Neural cell (in vitro differentiated cells): ENCODE data around the gene FHIT. TPM values are rescaled to one million over a fixed set of nuclear protein-coding genes. Genes with fewer than 3 reads are reported as not detected.

ENCODE experiments used
- H2AFZ ChIP-seq: fragments of 200-600, 300-800 bp; sonication (generic), shearing (Covaris generic); 2 replicates; pipeline ENCODE4 v1.6.0; 2014; ENCODE audit warnings: low read depth, mild to moderate bottlenecking, antibody characterized with exemption, low read length, moderate library complexity
- H3F3A ChIP-seq: fragments of 200-600 bp; shearing (Covaris generic); 2 replicates; pipeline ENCODE4 v1.6.1; 2016; ENCODE audit warnings: mild to moderate bottlenecking, moderate library complexity, mixed read lengths, antibody characterized with exemption, low read length; ENCODE audit not compliant: insufficient read depth, poor library complexity, severe bottlenecking
- H3K27ac ChIP-seq: fragments of 200-600, 300-800 bp; sonication (generic), shearing (Covaris generic); 2 replicates; pipeline ENCODE4 v1.5.1; 2014; ENCODE audit warnings: mild to moderate bottlenecking, low read length, moderate library complexity
- H3K27me3 ChIP-seq: fragments of 300-800, 200-600 bp; sonication (generic), shearing (Covaris generic); 2 replicates; pipeline ENCODE4 v1.6.0; 2014; ENCODE audit warnings: mild to moderate bottlenecking, low read depth, low read length, moderate library complexity; ENCODE audit not compliant: insufficient read depth
- H3K36me3 ChIP-seq: fragments of 300-800, 200-600 bp; sonication (generic), shearing (Covaris generic); 2 replicates; pipeline ENCODE4 v1.5.1; 2014; ENCODE audit warnings: mild to moderate bottlenecking, antibody characterized with exemption, low read length, moderate library complexity; ENCODE audit not compliant: insufficient read depth
- H3K4me2 ChIP-seq: fragments of 300-800, 200-600 bp; sonication (generic), shearing (Covaris generic); 2 replicates; pipeline ENCODE4 v1.6.0; 2014; ENCODE audit warnings: mild to moderate bottlenecking, low read length
- H3K4me3 ChIP-seq: fragments of 300-800, 200-600 bp; sonication (generic), shearing (Covaris generic); 2 replicates; pipeline ENCODE4 v1.5.1; 2014; ENCODE audit warnings: mild to moderate bottlenecking, low read length, moderate library complexity
- H3K79me2 ChIP-seq: fragments of 200-600 bp; shearing (Covaris generic); replicated peaks from 2 replicates; pipeline ENCODE4 v1.6.0; 2014; ENCODE audit warnings: mild to moderate bottlenecking, low read length, moderate library complexity; ENCODE audit not compliant: insufficient read depth
- H3K9ac ChIP-seq: fragments of 300-800, 200-600 bp; sonication (generic), shearing (Covaris generic); 2 replicates; pipeline ENCODE4 v1.6.1; 2016; ENCODE audit warnings: mild to moderate bottlenecking, low read length, mixed read lengths
- H3K9me2 ChIP-seq: fragments of 200-600 bp; shearing (Covaris generic); 2 replicates; pipeline ENCODE4 v1.6.1; 2016; ENCODE audit warnings: mild to moderate bottlenecking, low read length, mixed read lengths; ENCODE audit not compliant: insufficient read depth
- H3K9me3 ChIP-seq: fragments of 200-600, 300-800 bp; sonication (generic), shearing (Covaris generic); 2 replicates; pipeline ENCODE4 v1.6.1; 2016; ENCODE audit warnings: mild to moderate bottlenecking, mixed run types, low read length, moderate library complexity, mixed read lengths
- H4K20me1 ChIP-seq: fragments of 200-600 bp; shearing (Covaris generic); 2 replicates; pipeline ENCODE4 v1.6.1; 2016; ENCODE audit warnings: mild to moderate bottlenecking, mixed run types; ENCODE audit not compliant: insufficient read depth
- EP300 ChIP-seq: fragments of 450-650 bp; conservative IDR thresholded peaks from 2 replicates; pipeline ENCODE4 v1.6.1; 2014; ENCODE audit warnings: antibody characterized with exemption, mild to moderate bottlenecking, moderate library complexity; ENCODE audit not compliant: poor library complexity, severe bottlenecking
- EZH2 ChIP-seq: fragments of 200-600, 300-800 bp; shearing (Covaris generic), sonication (generic); IDR thresholded peaks from 2 replicates; pipeline ENCODE4 v1.6.1; 2014; ENCODE audit warnings: antibody characterized with exemption, low read length, borderline replicate concordance, mild to moderate bottlenecking; ENCODE audit not compliant: insufficient read depth, poor library complexity, severe bottlenecking
- MXI1 ChIP-seq: fragments of 450-650 bp; conservative IDR thresholded peaks from 2 replicates; pipeline ENCODE4 v1.6.1; 2014; ENCODE audit warnings: antibody characterized with exemption, mild to moderate bottlenecking; ENCODE audit not compliant: poor library complexity, severe bottlenecking
- POLR2AphosphoS5 ChIP-seq: IDR thresholded peaks from 2 replicates; pipeline ENCODE4 v1.6.1; 2012
- RAD21 ChIP-seq: fragments of 450-650 bp; conservative IDR thresholded peaks from 2 replicates; pipeline ENCODE4 v1.6.1; 2014; ENCODE audit warnings: antibody characterized with exemption, mild to moderate bottlenecking, moderate library complexity
- SMC3 ChIP-seq: fragments of 450-650 bp; conservative IDR thresholded peaks from 2 replicates; pipeline ENCODE4 v1.6.1; 2014; ENCODE audit warnings: antibody characterized with exemption, mild to moderate bottlenecking, moderate library complexity; ENCODE audit not compliant: poor library complexity
- TAF1 ChIP-seq: IDR thresholded peaks from 2 replicates; pipeline ENCODE4 v1.6.1; 2012; ENCODE audit warnings: low read depth
- polyA plus RNA-seq: library from polyadenylated mRNA; depleted of rRNA; stranded (reverse); fragments of >200 nt; gene quantifications from 2 replicates; pipeline ENCODE4 v1.2.3, GENCODE V29; 2014
- TF ChIP-seq, protein P1 (sequence below): IDR thresholded peaks from 2 replicates; pipeline ENCODE4 v1.6.1; 2012; ENCODE audit warnings: borderline replicate concordance
- TF ChIP-seq, protein P2 (sequence below): fragments of 450-650 bp; IDR thresholded peaks from 2 replicates; pipeline ENCODE4 v1.5.1; 2014; ENCODE audit warnings: antibody characterized with exemption, mild to moderate bottlenecking, moderate library complexity; ENCODE audit not compliant: poor library complexity, severe bottlenecking

The FHIT gene
- polyA plus RNA-seq, 1 donor from 2014 or later: not detected

DNA sequence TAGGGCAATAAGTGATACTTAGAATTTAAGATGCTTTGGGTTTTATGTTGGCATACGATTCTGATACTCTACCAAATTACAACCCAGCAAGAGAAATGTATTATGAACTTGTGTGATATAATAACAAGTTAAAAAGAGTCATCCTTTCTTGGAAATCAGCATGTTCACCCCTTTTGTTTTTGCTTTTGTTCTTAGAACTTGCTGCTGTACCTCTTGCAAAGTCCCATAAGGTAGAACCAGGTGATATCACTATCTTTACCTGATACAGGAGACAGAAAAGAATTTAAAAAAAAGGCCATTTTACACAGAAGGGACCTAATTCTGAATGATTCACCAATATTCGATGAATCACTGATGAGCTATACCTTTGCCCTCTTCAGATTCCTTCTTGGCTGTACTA is 810.4 kb downstream of the FHIT start:
- no peak overlapping the region for H2AFZ ChIP-seq
- TF ChIP-seq, protein P1, sequence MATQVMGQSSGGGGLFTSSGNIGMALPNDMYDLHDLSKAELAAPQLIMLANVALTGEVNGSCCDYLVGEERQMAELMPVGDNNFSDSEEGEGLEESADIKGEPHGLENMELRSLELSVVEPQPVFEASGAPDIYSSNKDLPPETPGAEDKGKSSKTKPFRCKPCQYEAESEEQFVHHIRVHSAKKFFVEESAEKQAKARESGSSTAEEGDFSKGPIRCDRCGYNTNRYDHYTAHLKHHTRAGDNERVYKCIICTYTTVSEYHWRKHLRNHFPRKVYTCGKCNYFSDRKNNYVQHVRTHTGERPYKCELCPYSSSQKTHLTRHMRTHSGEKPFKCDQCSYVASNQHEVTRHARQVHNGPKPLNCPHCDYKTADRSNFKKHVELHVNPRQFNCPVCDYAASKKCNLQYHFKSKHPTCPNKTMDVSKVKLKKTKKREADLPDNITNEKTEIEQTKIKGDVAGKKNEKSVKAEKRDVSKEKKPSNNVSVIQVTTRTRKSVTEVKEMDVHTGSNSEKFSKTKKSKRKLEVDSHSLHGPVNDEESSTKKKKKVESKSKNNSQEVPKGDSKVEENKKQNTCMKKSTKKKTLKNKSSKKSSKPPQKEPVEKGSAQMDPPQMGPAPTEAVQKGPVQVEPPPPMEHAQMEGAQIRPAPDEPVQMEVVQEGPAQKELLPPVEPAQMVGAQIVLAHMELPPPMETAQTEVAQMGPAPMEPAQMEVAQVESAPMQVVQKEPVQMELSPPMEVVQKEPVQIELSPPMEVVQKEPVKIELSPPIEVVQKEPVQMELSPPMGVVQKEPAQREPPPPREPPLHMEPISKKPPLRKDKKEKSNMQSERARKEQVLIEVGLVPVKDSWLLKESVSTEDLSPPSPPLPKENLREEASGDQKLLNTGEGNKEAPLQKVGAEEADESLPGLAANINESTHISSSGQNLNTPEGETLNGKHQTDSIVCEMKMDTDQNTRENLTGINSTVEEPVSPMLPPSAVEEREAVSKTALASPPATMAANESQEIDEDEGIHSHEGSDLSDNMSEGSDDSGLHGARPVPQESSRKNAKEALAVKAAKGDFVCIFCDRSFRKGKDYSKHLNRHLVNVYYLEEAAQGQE: no peak
- TF ChIP-seq MXI1: no peak
- no peak for TF ChIP-seq EZH2
- no peaks in the 10 kb centered on the region for H3F3A ChIP-seq
- H3K79me2 ChIP-seq: no peaks in the 10 kb centered on the region
- no peaks in the 10 kb centered on the region for H4K20me1 ChIP-seq
- H3K27ac ChIP-seq: no peak overlapping the region
- H3K4me2 ChIP-seq: no peak overlapping the region
- no peaks in the 10 kb centered on the region for H3K9me3 ChIP-seq
- no peaks in the 10 kb centered on the region for H3K27me3 ChIP-seq
- no peak overlapping the region for H3K9ac ChIP-seq
- H3K4me3 ChIP-seq: no peak overlapping the region
- H3K36me3 ChIP-seq: no peaks in the 10 kb centered on the region
- no peaks in the 10 kb centered on the region for H3K9me2 ChIP-seq

DNA sequence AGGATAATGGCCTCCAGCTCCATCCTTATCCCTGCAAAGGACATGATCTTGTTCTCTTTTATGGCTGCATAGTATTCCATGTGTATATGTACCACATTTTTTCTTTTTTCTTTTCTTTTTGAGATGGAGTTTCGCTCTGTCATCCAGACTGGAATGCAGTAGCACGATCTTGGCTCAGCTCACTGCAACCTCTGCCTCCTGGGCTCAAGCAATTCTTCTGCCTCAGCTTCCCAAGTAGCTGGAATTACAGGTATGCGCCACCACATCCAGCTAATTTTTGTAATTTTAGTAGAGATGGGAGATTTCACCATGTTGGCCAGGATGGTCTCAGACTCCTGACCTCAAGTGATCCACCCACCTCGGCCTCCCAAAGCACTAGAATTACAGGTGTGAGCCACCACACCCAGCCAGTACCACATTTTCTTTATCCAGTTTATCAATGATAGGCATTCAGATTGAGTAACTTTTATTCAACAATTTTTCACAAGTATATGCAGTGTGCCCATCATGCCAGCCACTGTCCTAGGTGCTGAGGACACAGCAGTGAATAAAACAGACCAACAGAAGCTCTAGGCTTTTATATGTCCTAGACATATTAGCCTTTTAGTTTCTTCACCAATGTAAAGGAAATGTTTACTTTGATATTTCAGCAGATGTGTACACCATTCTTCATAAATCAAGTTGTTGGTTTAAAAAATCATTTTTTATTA is 815.2 kb downstream of the FHIT start:
- H3K79me2 ChIP-seq: no peaks in the 10 kb centered on the region
- TF ChIP-seq SMC3 (no peak), RAD21 (no peak), POLR2AphosphoS5 (no peak), EP300 (no peak), TAF1 (no peak), MXI1 (no peak), EZH2 (no peak)
- TF ChIP-seq, protein P2, sequence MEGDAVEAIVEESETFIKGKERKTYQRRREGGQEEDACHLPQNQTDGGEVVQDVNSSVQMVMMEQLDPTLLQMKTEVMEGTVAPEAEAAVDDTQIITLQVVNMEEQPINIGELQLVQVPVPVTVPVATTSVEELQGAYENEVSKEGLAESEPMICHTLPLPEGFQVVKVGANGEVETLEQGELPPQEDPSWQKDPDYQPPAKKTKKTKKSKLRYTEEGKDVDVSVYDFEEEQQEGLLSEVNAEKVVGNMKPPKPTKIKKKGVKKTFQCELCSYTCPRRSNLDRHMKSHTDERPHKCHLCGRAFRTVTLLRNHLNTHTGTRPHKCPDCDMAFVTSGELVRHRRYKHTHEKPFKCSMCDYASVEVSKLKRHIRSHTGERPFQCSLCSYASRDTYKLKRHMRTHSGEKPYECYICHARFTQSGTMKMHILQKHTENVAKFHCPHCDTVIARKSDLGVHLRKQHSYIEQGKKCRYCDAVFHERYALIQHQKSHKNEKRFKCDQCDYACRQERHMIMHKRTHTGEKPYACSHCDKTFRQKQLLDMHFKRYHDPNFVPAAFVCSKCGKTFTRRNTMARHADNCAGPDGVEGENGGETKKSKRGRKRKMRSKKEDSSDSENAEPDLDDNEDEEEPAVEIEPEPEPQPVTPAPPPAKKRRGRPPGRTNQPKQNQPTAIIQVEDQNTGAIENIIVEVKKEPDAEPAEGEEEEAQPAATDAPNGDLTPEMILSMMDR: no peak
- TF ChIP-seq, protein P1: no peak
- no peaks in the 10 kb centered on the region for H3K36me3 ChIP-seq
- no peaks in the 10 kb centered on the region for H3K9me3 ChIP-seq
- no peaks in the 10 kb centered on the region for H3K27me3 ChIP-seq
- no peaks in the 10 kb centered on the region for H4K20me1 ChIP-seq
- H3K4me2 ChIP-seq: no peak overlapping the region
- no peak overlapping the region for H2AFZ ChIP-seq
- H3K27ac ChIP-seq: no peak overlapping the region
- no peaks in the 10 kb centered on the region for H3K9me2 ChIP-seq
- H3F3A ChIP-seq: no peaks in the 10 kb centered on the region
- no peak overlapping the region for H3K9ac ChIP-seq
- H3K4me3 ChIP-seq: no peak overlapping the region
